HEK293 (cell line): Measurements from ENCODE around the gene CCDC187.

Experiments used
- CTCF ChIA-PET: fragments of 350-600 bp; formaldehyde crosslinking; extraction: SDS; loops from one replicate; lab custom pipeline; 2021; ENCODE audit warnings: antibody characterized with exemption; lab: Yijun Ruan, JAX
- POLR2A ChIA-PET: fragments of 300-600 bp; formaldehyde crosslinking; extraction: SDS; loops from one replicate; lab custom pipeline; 2020; ENCODE audit warnings: antibody characterized with exemption, inconsistent platforms; lab: Yijun Ruan, JAX
- H3K27ac ChIP-seq: fragments of 200-500 bp; sonication (Bioruptor generic); 2 replicates; pipeline ENCODE4 v1.5.1; 2014; ENCODE audit warnings: low read depth, low read length, control low read depth, inconsistent platforms; ENCODE audit errors: extremely low read depth
- H3K36me3 ChIP-seq, 2 experiments: fragments of 200-500 bp in 1 of 2; sonication (Bioruptor generic) in 1 of 2; 1 replicate in 1 of 2; 2 replicates in 1 of 2; pipeline ENCODE4 v1.5.1; 2014 to 2017; ENCODE audit warnings: inconsistent platforms in 2 of 2, low read length in 2 of 2; ENCODE audit not compliant: control insufficient read depth in 2 of 2, insufficient read depth in 1 of 2
- H3K4me1 ChIP-seq: fragments of 200-500 bp; sonication (Bioruptor generic); 2 replicates; pipeline ENCODE4 v1.5.1; 2014; ENCODE audit warnings: mild to moderate bottlenecking, low read length, inconsistent platforms; ENCODE audit not compliant: control insufficient read depth, insufficient read depth
- H3K4me3 ChIP-seq: 2 replicates; pipeline ENCODE4 v1.5.1; 2011; ENCODE audit warnings: low read depth, mild to moderate bottlenecking, control low read depth, low read length, moderate library complexity
- H3K9me3 ChIP-seq: fragments of 200-500 bp; sonication (Bioruptor generic); 2 replicates; pipeline ENCODE4 v1.5.1; 2014; ENCODE audit warnings: low read depth, low read length, inconsistent platforms; ENCODE audit not compliant: control insufficient read depth, insufficient read depth
- BCL11A ChIP-seq: fragments of 450-650 bp; formaldehyde crosslinking; IDR thresholded peaks from 2 replicates; pipeline ENCODE4 v1.5.1; 2016; ENCODE audit warnings: low read depth, missing biosample characterization, missing genetic modification characterization
- GLIS2 ChIP-seq: fragments of 450-650 bp; formaldehyde crosslinking; IDR thresholded peaks from 2 replicates; pipeline ENCODE4 v1.5.1; 2016; ENCODE audit warnings: missing biosample characterization, missing genetic modification characterization
- KLF10 ChIP-seq: fragments of 450-650 bp; IDR thresholded peaks from 2 replicates; pipeline ENCODE4 v1.5.1; 2018; ENCODE audit warnings: missing biosample characterization, mild to moderate bottlenecking, missing genetic modification characterization
- MEIS1 ChIP-seq: sonication (generic); formaldehyde crosslinking; IDR thresholded peaks from 2 replicates; pipeline ENCODE4 v1.8.1; 2022; ENCODE audit warnings: missing genetic modification reagents, mild to moderate bottlenecking, borderline replicate concordance
- OVOL3 ChIP-seq: fragments of 450-650 bp; formaldehyde crosslinking; IDR thresholded peaks from 2 replicates; pipeline ENCODE4 v1.5.1; 2016; ENCODE audit warnings: missing biosample characterization, missing genetic modification characterization
- REST ChIP-seq: fragments of 450-650 bp; formaldehyde crosslinking; IDR thresholded peaks from 2 replicates; pipeline ENCODE4 v1.5.1; 2016; ENCODE audit warnings: missing biosample characterization, missing genetic modification characterization
- SALL2 ChIP-seq: fragments of 450-650 bp; formaldehyde crosslinking; IDR thresholded peaks from 2 replicates; pipeline ENCODE4 v1.5.0; 2017; ENCODE audit warnings: missing biosample characterization, mild to moderate bottlenecking, missing genetic modification characterization, borderline replicate concordance
- ZBTB17 ChIP-seq: fragments of 450-650 bp; formaldehyde crosslinking; IDR thresholded peaks from 2 replicates; pipeline ENCODE4 v1.5.1; 2016; ENCODE audit warnings: missing biosample characterization, missing genetic modification characterization
- ZBTB8A ChIP-seq: fragments of 450-650 bp; formaldehyde crosslinking; IDR thresholded peaks from 2 replicates; pipeline ENCODE4 v1.5.1; 2016; ENCODE audit warnings: missing biosample characterization, missing genetic modification characterization
- ZNF202 ChIP-seq: fragments of 450-650 bp; formaldehyde crosslinking; IDR thresholded peaks from 2 replicates; pipeline ENCODE4 v1.5.1; 2016; ENCODE audit warnings: missing biosample characterization, missing genetic modification characterization, borderline replicate concordance
- ZNF335 ChIP-seq: fragments of 450-650 bp; formaldehyde crosslinking; conservative IDR thresholded peaks from 2 replicates; pipeline ENCODE4 v1.5.1; 2016; ENCODE audit warnings: missing biosample characterization, missing genetic modification characterization
- ZNF350 ChIP-seq: fragments of 450-650 bp; formaldehyde crosslinking; IDR thresholded peaks from 2 replicates; pipeline ENCODE4 v1.5.0; 2017; ENCODE audit warnings: missing biosample characterization, mild to moderate bottlenecking, missing genetic modification characterization
- ZNF362 ChIP-seq: fragments of 450-650 bp; formaldehyde crosslinking; IDR thresholded peaks from 2 replicates; pipeline ENCODE4 v1.5.1; 2016; ENCODE audit warnings: missing biosample characterization, missing genetic modification characterization
- ZNF391 ChIP-seq: fragments of 450-650 bp; formaldehyde crosslinking; IDR thresholded peaks from 2 replicates; pipeline ENCODE4 v1.5.1; 2016; ENCODE audit warnings: low read depth, missing biosample characterization, missing genetic modification characterization, borderline replicate concordance
- ZNF394 ChIP-seq: fragments of 450-650 bp; formaldehyde crosslinking; IDR thresholded peaks from 2 replicates; pipeline ENCODE4 v1.5.1; 2016; ENCODE audit warnings: missing biosample characterization, missing genetic modification characterization, mild to moderate bottlenecking, moderate library complexity, borderline replicate concordance
- ZNF416 ChIP-seq: fragments of 450-650 bp; formaldehyde crosslinking; IDR thresholded peaks from 2 replicates; pipeline ENCODE4 v1.5.1; 2016; ENCODE audit warnings: missing biosample characterization, missing genetic modification characterization
- ZNF658 ChIP-seq: fragments of 450-650 bp; formaldehyde crosslinking; IDR thresholded peaks from 2 replicates; pipeline ENCODE4; 2016; ENCODE audit warnings: missing biosample characterization, missing genetic modification characterization
- TF ChIP-seq, protein P1 (sequence below): fragments of 450-650 bp; formaldehyde crosslinking; IDR thresholded peaks from 2 replicates; pipeline ENCODE4 v1.5.1; 2016; ENCODE audit warnings: missing biosample characterization, missing genetic modification characterization
- TF ChIP-seq, protein P2 (sequence below): fragments of 450-650 bp; formaldehyde crosslinking; IDR thresholded peaks from 2 replicates; pipeline ENCODE4 v1.5.1; 2016; ENCODE audit warnings: missing biosample characterization, missing genetic modification characterization
- TF ChIP-seq, protein P3 (sequence below): fragments of 450-650 bp; formaldehyde crosslinking; IDR thresholded peaks from 2 replicates; pipeline ENCODE4 v1.5.1; 2016; ENCODE audit warnings: missing biosample characterization, missing genetic modification characterization

CCDC187 gene

GRCh38 chr9:136327304-136327974, 23.5 kb upstream of the CCDC187 start, which contains the start of gene GPSM1 (continued):
- TF ChIP-seq ZNF416 (tag by site-specific recombination) = no peak
- TF ChIP-seq REST = no peak
- TF ChIP-seq KLF10 (tag by site-specific recombination) = no peak
- TF ChIP-seq, protein P1, sequence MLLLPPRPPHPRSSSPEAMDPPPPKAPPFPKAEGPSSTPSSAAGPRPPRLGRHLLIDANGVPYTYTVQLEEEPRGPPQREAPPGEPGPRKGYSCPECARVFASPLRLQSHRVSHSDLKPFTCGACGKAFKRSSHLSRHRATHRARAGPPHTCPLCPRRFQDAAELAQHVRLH (tag by site-specific recombination) = no peak
- no peak for TF ChIP-seq ZNF350 (tag by site-specific recombination)
- TF ChIP-seq SALL2 (tag by site-specific recombination) = no peak
- no peak for TF ChIP-seq ZNF202 (tag by site-specific recombination)
- TF ChIP-seq GLIS2 (tag by site-specific recombination) = no peak
- no peak for TF ChIP-seq ZNF335 (tag by site-specific recombination)
- no peak for TF ChIP-seq ZBTB17 (tag by site-specific recombination)
- no peak for TF ChIP-seq ZNF391
- TF ChIP-seq, all 188 proteins: peak for 5

GRCh38 chr9:136326761-136327303, 22.9 kb upstream of the CCDC187 start:
- Histone ChIP-seq H3K27ac (peak overlapping the region; percentile 8; the same call in 1 of the 2 replicates), H3K4me1 (peaks cover 8% of the 10 kb centered on the region), H3K36me3 (peaks cover 0 to 4% of the 10 kb centered on the region in 2 experiments; a peak in 1 of 3 replicates), H3K9me3 (no peaks in the 10 kb centered on the region), H3K4me3 (peak overlapping the region; percentile 15)
- ChIA-PET POLR2A (interaction anchor here (1.1 to 1.4 kb wide), 2 partner anchors 9 to 36 kb away, joined by 3 to 15 read pairs; partner anchors contain the start of gene DNLZ), CTCF (interaction anchor here (1.0 to 1.5 kb wide), 3 partner anchors 12 to 127 kb away, joined by 3 to 7 read pairs (median 3); no protein-coding TSS in a partner anchor)
- TF ChIP-seq, protein P2, sequence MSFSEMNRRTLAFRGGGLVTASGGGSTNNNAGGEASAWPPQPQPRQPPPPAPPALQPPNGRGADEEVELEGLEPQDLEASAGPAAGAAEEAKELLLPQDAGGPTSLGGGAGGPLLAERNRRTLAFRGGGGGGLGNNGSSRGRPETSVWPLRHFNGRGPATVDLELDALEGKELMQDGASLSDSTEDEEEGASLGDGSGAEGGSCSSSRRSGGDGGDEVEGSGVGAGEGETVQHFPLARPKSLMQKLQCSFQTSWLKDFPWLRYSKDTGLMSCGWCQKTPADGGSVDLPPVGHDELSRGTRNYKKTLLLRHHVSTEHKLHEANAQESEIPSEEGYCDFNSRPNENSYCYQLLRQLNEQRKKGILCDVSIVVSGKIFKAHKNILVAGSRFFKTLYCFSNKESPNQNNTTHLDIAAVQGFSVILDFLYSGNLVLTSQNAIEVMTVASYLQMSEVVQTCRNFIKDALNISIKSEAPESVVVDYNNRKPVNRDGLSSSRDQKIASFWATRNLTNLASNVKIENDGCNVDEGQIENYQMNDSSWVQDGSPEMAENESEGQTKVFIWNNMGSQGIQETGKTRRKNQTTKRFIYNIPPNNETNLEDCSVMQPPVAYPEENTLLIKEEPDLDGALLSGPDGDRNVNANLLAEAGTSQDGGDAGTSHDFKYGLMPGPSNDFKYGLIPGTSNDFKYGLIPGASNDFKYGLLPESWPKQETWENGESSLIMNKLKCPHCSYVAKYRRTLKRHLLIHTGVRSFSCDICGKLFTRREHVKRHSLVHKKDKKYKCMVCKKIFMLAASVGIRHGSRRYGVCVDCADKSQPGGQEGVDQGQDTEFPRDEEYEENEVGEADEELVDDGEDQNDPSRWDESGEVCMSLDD (tag by site-specific recombination) = peak; percentile 68; the same call in 1 of the 2 replicates
- TF ChIP-seq ZNF362 (tag by site-specific recombination) (no peak), ZBTB8A (tag by site-specific recombination) (peak; percentile 56; the same call in 1 of the 2 replicates), ZNF658 (tag by site-specific recombination) (no peak), ZNF335 (tag by site-specific recombination) (peak; percentile 54), MEIS1 (CRISPR knock-in tag) (no peak), ZNF394 (tag by site-specific recombination) (no peak), OVOL3 (no peak), BCL11A (tag by site-specific recombination) (peak; percentile 46; the same call in 1 of the 2 replicates), ZNF202 (tag by site-specific recombination) (no peak)
- TF ChIP-seq, protein P3, sequence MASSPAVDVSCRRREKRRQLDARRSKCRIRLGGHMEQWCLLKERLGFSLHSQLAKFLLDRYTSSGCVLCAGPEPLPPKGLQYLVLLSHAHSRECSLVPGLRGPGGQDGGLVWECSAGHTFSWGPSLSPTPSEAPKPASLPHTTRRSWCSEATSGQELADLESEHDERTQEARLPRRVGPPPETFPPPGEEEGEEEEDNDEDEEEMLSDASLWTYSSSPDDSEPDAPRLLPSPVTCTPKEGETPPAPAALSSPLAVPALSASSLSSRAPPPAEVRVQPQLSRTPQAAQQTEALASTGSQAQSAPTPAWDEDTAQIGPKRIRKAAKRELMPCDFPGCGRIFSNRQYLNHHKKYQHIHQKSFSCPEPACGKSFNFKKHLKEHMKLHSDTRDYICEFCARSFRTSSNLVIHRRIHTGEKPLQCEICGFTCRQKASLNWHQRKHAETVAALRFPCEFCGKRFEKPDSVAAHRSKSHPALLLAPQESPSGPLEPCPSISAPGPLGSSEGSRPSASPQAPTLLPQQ (tag by site-specific recombination) = peak; percentile 78
